ENCODE data around the gene APBA2.
A peak's percentile ranks its signal among the peaks of the same experiment; 100 is the strongest.

Gene APBA2

DNA sequence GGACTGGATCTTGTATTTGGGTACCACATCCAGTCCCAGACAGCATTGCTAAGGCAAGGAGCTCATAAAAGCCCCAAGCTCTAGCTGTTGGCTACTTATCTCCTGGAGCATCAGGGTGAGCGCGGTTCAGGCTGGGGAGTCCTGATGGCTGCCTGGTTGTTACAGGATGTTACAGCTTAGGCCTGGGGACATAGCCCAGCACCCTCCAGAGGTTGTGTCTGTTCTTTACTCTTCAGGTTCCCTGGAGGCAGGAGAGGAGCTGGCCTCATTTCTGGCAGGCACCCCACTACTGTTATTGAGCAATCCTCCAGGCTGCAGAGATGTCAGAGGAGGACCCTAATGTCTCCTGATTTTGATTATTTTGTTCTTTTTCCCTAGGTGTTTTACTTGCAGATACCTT lies 26.6 kb downstream of the APBA2 start:
- TF ChIP-seq, protein P1, sequence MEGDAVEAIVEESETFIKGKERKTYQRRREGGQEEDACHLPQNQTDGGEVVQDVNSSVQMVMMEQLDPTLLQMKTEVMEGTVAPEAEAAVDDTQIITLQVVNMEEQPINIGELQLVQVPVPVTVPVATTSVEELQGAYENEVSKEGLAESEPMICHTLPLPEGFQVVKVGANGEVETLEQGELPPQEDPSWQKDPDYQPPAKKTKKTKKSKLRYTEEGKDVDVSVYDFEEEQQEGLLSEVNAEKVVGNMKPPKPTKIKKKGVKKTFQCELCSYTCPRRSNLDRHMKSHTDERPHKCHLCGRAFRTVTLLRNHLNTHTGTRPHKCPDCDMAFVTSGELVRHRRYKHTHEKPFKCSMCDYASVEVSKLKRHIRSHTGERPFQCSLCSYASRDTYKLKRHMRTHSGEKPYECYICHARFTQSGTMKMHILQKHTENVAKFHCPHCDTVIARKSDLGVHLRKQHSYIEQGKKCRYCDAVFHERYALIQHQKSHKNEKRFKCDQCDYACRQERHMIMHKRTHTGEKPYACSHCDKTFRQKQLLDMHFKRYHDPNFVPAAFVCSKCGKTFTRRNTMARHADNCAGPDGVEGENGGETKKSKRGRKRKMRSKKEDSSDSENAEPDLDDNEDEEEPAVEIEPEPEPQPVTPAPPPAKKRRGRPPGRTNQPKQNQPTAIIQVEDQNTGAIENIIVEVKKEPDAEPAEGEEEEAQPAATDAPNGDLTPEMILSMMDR (IDR thresholded peaks at IDR 0.05; ENCODE audit: unreplicated experiment in 3 of 3): no peak
- Mint-ChIP-seq H3K27me3 (ENCODE audit: low read depth) (no peaks in the 10 kb centered on the region), H3K36me3 (ENCODE audit: low read depth) (peaks cover 3% of the 10 kb centered on the region), H3K4me1 (peaks cover 4% of the 10 kb centered on the region), H3K9me3 (no peaks in the 10 kb centered on the region), H3K27ac (no peak overlapping the region), H3K4me3 (no peak overlapping the region)

DNA sequence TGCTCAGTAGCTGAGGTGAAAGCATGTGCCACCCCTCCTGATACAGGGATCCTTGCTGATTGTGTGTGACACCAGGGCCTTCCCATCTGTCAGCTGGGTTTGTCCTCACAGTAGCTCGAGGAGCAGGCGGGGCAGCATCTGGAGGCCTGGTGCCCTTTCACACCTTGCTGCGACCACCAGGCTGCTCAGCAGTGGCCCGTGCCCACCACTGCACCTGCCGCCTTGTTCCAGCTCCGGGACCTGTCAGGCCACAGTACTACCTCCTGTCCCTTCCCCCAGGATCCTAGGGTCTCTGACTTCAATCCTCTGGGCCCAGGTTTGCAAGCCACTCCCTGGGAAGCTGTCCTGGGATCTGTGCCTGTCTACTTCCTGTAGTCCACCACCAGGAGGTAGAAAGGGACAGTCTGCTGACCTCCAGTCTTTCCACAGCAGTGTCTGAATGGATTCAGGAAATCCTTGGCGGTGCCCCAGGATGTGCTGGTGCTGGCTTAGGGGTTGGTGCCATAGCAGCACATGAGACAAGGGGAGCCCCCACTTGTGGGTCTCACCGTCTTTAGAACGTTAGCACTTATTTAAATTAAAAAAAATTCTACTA lies 27.5 kb downstream of the APBA2 start:
- H3K36me3 Mint-ChIP-seq (ENCODE audit: low read depth): peaks cover 3% of the 10 kb centered on the region
- TF ChIP-seq, protein P1 (IDR thresholded peaks at IDR 0.05; ENCODE audit: unreplicated experiment in 3 of 3): peak in 1 of 3 experiments; percentile 17
- no peak overlapping the region for H3K27ac Mint-ChIP-seq
- H3K27me3 Mint-ChIP-seq (ENCODE audit: low read depth): peaks cover 4% of the 10 kb centered on the region
- peaks cover 4% of the 10 kb centered on the region for H3K4me1 Mint-ChIP-seq
- no peak overlapping the region for H3K4me3 Mint-ChIP-seq
- no peaks in the 10 kb centered on the region for H3K9me3 Mint-ChIP-seq

- H3K27ac Mint-ChIP-seq: no peak overlapping the region
- TF ChIP-seq, protein P1 (IDR thresholded peaks at IDR 0.05; ENCODE audit: unreplicated experiment in 3 of 3): no peak
- peaks cover 4% of the 10 kb centered on the region for H3K4me1 Mint-ChIP-seq
- H3K4me3 Mint-ChIP-seq: no peak overlapping the region
- H3K36me3 Mint-ChIP-seq (ENCODE audit: low read depth): peaks cover 3% of the 10 kb centered on the region
- H3K27me3 Mint-ChIP-seq (ENCODE audit: low read depth): peaks cover 4% of the 10 kb centered on the region
- no peaks in the 10 kb centered on the region for H3K9me3 Mint-ChIP-seq
Observed at GRCh38 chr15:28914046-28914445, 28.3 kb downstream of the APBA2 start.

- H3K4me1 Mint-ChIP-seq: peaks cover 4% of the 10 kb centered on the region
- no peak overlapping the region for H3K27ac Mint-ChIP-seq
- H3K9me3 Mint-ChIP-seq: no peaks in the 10 kb centered on the region
- peaks cover 4% of the 10 kb centered on the region for H3K27me3 Mint-ChIP-seq (ENCODE audit: low read depth)
- H3K36me3 Mint-ChIP-seq (ENCODE audit: low read depth): no peaks in the 10 kb centered on the region
- no peak overlapping the region for H3K4me3 Mint-ChIP-seq
- TF ChIP-seq, protein P1 (IDR thresholded peaks at IDR 0.05; ENCODE audit: unreplicated experiment in 3 of 3): no peak
Observed at GRCh38 chr15:28914483-28915023, 28.8 kb downstream of the APBA2 start.

DNA sequence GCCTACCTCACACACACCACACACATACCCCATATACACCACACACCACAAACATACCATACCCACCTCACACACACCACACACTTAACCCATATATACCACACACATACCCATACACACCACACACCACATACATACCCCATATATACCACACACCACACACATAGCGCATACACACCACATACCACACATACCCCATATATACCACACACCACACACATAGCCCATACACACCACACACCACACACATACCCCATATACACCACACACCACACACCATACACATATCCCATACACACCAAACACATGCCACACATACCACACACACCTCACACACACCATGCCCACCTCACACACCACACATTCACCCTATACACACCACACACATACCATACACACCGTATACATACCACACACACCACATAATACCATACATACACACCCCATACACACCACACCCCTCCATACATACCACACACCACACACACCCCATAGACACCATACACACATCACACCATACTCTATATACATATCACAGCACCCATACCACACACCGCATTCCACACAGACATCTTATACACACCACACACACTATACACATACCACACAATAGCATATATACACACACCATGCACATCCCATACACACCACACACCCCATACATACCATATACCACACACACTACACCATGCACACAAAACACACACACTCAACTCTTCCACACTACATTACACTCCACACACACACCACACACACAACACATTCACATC lies 29.5 kb downstream of the APBA2 start:
- Mint-ChIP-seq H3K36me3 (ENCODE audit: low read depth) (no peaks in the 10 kb centered on the region), H3K4me3 (no peak overlapping the region), H3K4me1 (peaks cover 4% of the 10 kb centered on the region), H3K27ac (no peak overlapping the region), H3K27me3 (ENCODE audit: low read depth) (peaks cover 4% of the 10 kb centered on the region), H3K9me3 (no peaks in the 10 kb centered on the region)
- TF ChIP-seq, protein P1 (IDR thresholded peaks at IDR 0.05; ENCODE audit: unreplicated experiment in 3 of 3): no peak
